Myometrial cell (primary cell): ENCODE results near the gene ANKRD30B. TPM values are rescaled to one million over a fixed set of nuclear protein-coding genes. Genes with fewer than 3 reads are reported as not detected.

ENCODE experiments used
- total RNA-seq: library from RNA; depleted of rRNA; stranded (reverse); fragments of >200 nt; gene quantifications from 2 replicates; pipeline ENCODE4 v1.2.3, GENCODE V29; 2015

The ANKRD30B gene
- total RNA-seq = not detected in 2 replicates

GRCh38 chr18:14747513-14748474, at the start of gene ANKRD30B:
ANKRD30B (plus strand) TSS chr18:14748172; CDS start chr18:14748420, 248 bp downstream.

Other genes starting within 250 kb of the ANKRD30B start
- not detected in 2 replicates for gene POTEC, start 204.6 kb upstream of the ANKRD30B start, total RNA-seq